Body of pancreas (tissue), 4 donors: ENCODE data around the gene C10orf90.

Experiments used
- CTCF ChIP-seq, 7 experiments: fragments of 450-650 bp in 4 of 7; fragments of 200-600 bp in 3 of 7; sonication (generic) in 3 of 7; IDR thresholded peaks; one replicate each; pipeline ENCODE4 v1.5.1; 2016 to 2019; ENCODE audit warnings: antibody characterized with exemption in 7 of 7
- POLR2A ChIP-seq, 3 donors: fragments of 450-650 bp; IDR thresholded peaks; one replicate each; pipeline ENCODE4 v1.6.1; 2016; ENCODE audit warnings: antibody characterized with exemption in 3 of 3, mild to moderate bottlenecking in 2 of 3

GRCh38 chr10:126686268-126686667, 15.8 kb upstream of the C10orf90 start:
- no peak for TF ChIP-seq CTCF (IDR thresholded peaks at IDR 0.05)
- no peak for TF ChIP-seq POLR2A (IDR thresholded peaks at IDR 0.05)
